ENCODE data around the gene PIK3C2B.

GRCh38 chr1:204449678-204450280 lies 44.8 kb downstream of the PIK3C2B start:
- no peak for TF ChIP-seq POLR2A (IDR thresholded peaks at IDR 0.05; ENCODE audit: low read length)
- no peak for TF ChIP-seq GATA1 (IDR thresholded peaks at IDR 0.05; ENCODE audit: low read depth, low read length)
